ENCODE data around the gene C9orf43. TPM values are rescaled to one million over a fixed set of nuclear protein-coding genes. Genes with fewer than 3 reads are reported as not detected.

C9orf43 gene
- total RNA-seq, 1 donor from 2014 or later: 0.80 TPM

Other genes starting within 250 kb of the C9orf43 start
- gene FKBP15, start 189.5 kb upstream of the C9orf43 start, total RNA-seq (ENCODE audit: low replicate concordance): 23.8 and 24.6 TPM in 2 replicates
- gene SLC31A1, start 189.2 kb upstream of the C9orf43 start, total RNA-seq (ENCODE audit: low replicate concordance): 31.7 and 45.8 TPM in 2 replicates
- 33.9 and 34.8 TPM in 2 replicates for gene CDC26, start 135.2 kb upstream of the C9orf43 start, total RNA-seq (ENCODE audit: low replicate concordance)
- gene PRPF4, start 135.1 kb upstream of the C9orf43 start, total RNA-seq (ENCODE audit: low replicate concordance): 27.2 and 38.0 TPM in 2 replicates
- gene RNF183, start 107.4 kb upstream of the C9orf43 start, total RNA-seq (ENCODE audit: low replicate concordance): 0.77 and 1.0 TPM in 2 replicates
- gene WDR31, start 70.5 kb upstream of the C9orf43 start, total RNA-seq (ENCODE audit: low replicate concordance): 5.0 and 6.7 TPM in 2 replicates
- 9.0 and 22.6 TPM in 2 replicates for gene BSPRY, start 61.2 kb upstream of the C9orf43 start, total RNA-seq (ENCODE audit: low replicate concordance)
- gene HDHD3, start 33.8 kb upstream of the C9orf43 start, total RNA-seq (ENCODE audit: low replicate concordance): 33.9 and 53.1 TPM in 2 replicates
- 41.4 and 57.0 TPM in 2 replicates for gene ALAD, start 9.5 kb upstream of the C9orf43 start, total RNA-seq (ENCODE audit: low replicate concordance)
- 43.2 and 54.9 TPM in 2 replicates for gene POLE3, start 72 bp upstream of the C9orf43 start, total RNA-seq (ENCODE audit: low replicate concordance)
- 9.6 and 29.9 TPM in 2 replicates for gene RGS3, start 53.0 kb downstream of the C9orf43 start, total RNA-seq (ENCODE audit: low replicate concordance)